Effector CD4-positive, alpha-beta T cell (primary cell): ENCODE results near the gene COL26A1.
A peak's percentile ranks its signal among the peaks of the same experiment; 100 is the strongest.

Source experiments
- DNase-seq: peaks from one replicate; pipeline ENCODE4 v3.0.0-alpha.2; 2020

The COL26A1 gene

GRCh38 chr7:101537205-101537604, 174.5 kb downstream of the COL26A1 start:
- DNase-seq: no peak

- no peak for DNase-seq
Measured at GRCh38 chr7:101537935-101538595, 175.4 kb downstream of the COL26A1 start.

- DNase-seq: peak; percentile 43
Measured at GRCh38 chr7:101538596-101539459, 176.2 kb downstream of the COL26A1 start.

GRCh38 chr7:101539784-101540183, 177.1 kb downstream of the COL26A1 start:
- DNase-seq: no peak

- peak; percentile 70 for DNase-seq
Measured at GRCh38 chr7:101542527-101543241, 180.0 kb downstream of the COL26A1 start.

- no peak for DNase-seq
Measured at GRCh38 chr7:101543242-101543766, 180.6 kb downstream of the COL26A1 start.

- no peak for DNase-seq
Measured at GRCh38 chr7:101543846-101544245, 181.2 kb downstream of the COL26A1 start.

GRCh38 chr7:101545441-101546190, 182.9 kb downstream of the COL26A1 start:
- no peak for DNase-seq

GRCh38 chr7:101546308-101546936, 183.7 kb downstream of the COL26A1 start:
- no peak for DNase-seq

- no peak for DNase-seq
Measured at GRCh38 chr7:101547022-101547915, 184.6 kb downstream of the COL26A1 start.

- DNase-seq: no peak
Measured at GRCh38 chr7:101547916-101548661, 185.4 kb downstream of the COL26A1 start.

- DNase-seq: no peak
Measured at GRCh38 chr7:101549734-101550133, 187.1 kb downstream of the COL26A1 start.

GRCh38 chr7:101550641-101551541, 188.2 kb downstream of the COL26A1 start:
- DNase-seq: no peak

- DNase-seq: no peak
Measured at GRCh38 chr7:101553018-101553770, 190.5 kb downstream of the COL26A1 start.

- DNase-seq: no peak
Measured at GRCh38 chr7:101553771-101554445, 191.2 kb downstream of the COL26A1 start.

GRCh38 chr7:101554584-101555268, 192.1 kb downstream of the COL26A1 start:
- no peak for DNase-seq
